Activated CD8-positive, alpha-beta memory T cell treated with anti-CD3 and anti-CD28 coated beads, Interleukin-2, amount 50 U/mL, for 1 hour (primary cell): Measurements from ENCODE around the gene MFGE8.

ENCODE experiments used
- DNase-seq: peaks from one replicate; pipeline ENCODE4 v3.0.0-alpha.2; 2020; ENCODE audit errors: extremely low read depth

MFGE8 gene

GRCh38 chr15:88918738-88919137 lies 5.6 kb upstream of the MFGE8 start:
- DNase-seq, result no peak

GRCh38 chr15:88917760-88918159 lies 4.6 kb upstream of the MFGE8 start:
- DNase-seq, result no peak

- no peak for DNase-seq
Observed at GRCh38 chr15:88915354-88915753, 2.2 kb upstream of the MFGE8 start.

- DNase-seq, result no peak
Observed at GRCh38 chr15:88913850-88914169, 631 bp upstream of the MFGE8 start.

GRCh38 chr15:88912500-88912921 lies 668 bp downstream of the MFGE8 start:
- DNase-seq, result no peak

- no peak for DNase-seq
Observed at GRCh38 chr15:88911766-88912118, 1.4 kb downstream of the MFGE8 start.

- DNase-seq, result no peak
Observed at GRCh38 chr15:88909956-88910831, 3.0 kb downstream of the MFGE8 start.

- DNase-seq, result no peak
Observed at GRCh38 chr15:88908697-88909621, 4.2 kb downstream of the MFGE8 start.

GRCh38 chr15:88908123-88908522 lies 5.1 kb downstream of the MFGE8 start:
- DNase-seq, result no peak

- DNase-seq, result no peak
Observed at GRCh38 chr15:88907111-88907510, 6.1 kb downstream of the MFGE8 start.

- no peak for DNase-seq
Observed at GRCh38 chr15:88906551-88906950, 6.6 kb downstream of the MFGE8 start.

- no peak for DNase-seq
Observed at GRCh38 chr15:88906130-88906529, 7.0 kb downstream of the MFGE8 start.

GRCh38 chr15:88905576-88905975 lies 7.6 kb downstream of the MFGE8 start:
- no peak for DNase-seq

GRCh38 chr15:88904624-88905327 lies 8.4 kb downstream of the MFGE8 start:
- DNase-seq, result peak; percentile 90

GRCh38 chr15:88904257-88904623 lies 8.9 kb downstream of the MFGE8 start:
- DNase-seq, result no peak

- DNase-seq, result no peak
Observed at GRCh38 chr15:88902846-88903245, 10.3 kb downstream of the MFGE8 start.

- no peak for DNase-seq
Observed at GRCh38 chr15:88902221-88902835, 10.9 kb downstream of the MFGE8 start.

- no peak for DNase-seq
Observed at GRCh38 chr15:88901508-88902220, 11.5 kb downstream of the MFGE8 start.

- no peak for DNase-seq
Observed at GRCh38 chr15:88900982-88901418, 12.2 kb downstream of the MFGE8 start.

GRCh38 chr15:88900309-88900981 lies 12.7 kb downstream of the MFGE8 start:
- no peak for DNase-seq

- no peak for DNase-seq
Observed at GRCh38 chr15:88899251-88899650, 13.9 kb downstream of the MFGE8 start.
